ENCODE results near the gene TBC1D8. TPM values are rescaled to one million over a fixed set of nuclear protein-coding genes. Genes with fewer than 3 reads are reported as not detected.
A peak's percentile ranks its signal among the peaks of the same experiment; 100 is the strongest.

The TBC1D8 gene
- total and polyA plus RNA-seq, 2 donors (not counting 1 experiment from before 2014, with no cell fraction given), result 1.7 to 15.7 TPM

GRCh38 chr2:101089942-101090799 lies 61.0 kb downstream of the TBC1D8 start:
- ChIA-PET POLR2A (no interaction called here), CTCF (interaction anchor here (1.0 kb wide), 1 partner anchor 115 kb away, joined by 3 read pairs; no protein-coding TSS in a partner anchor)
- Histone ChIP-seq H4K20me1 (ENCODE audit: control insufficient read depth, insufficient read depth, low read length, poor library complexity, severe bottlenecking) (no peaks in the 10 kb centered on the region), H3K4me1 (ENCODE audit: control insufficient read depth in 2 of 2, insufficient read depth in 2 of 2, low read length in 2 of 2) (peaks cover 0 to 7% of the 10 kb centered on the region in 2 donors), H3K27me3 (replicated peaks in 1 of 4; ENCODE audit: control extremely low read depth in 1 of 4, control insufficient read depth in 3 of 4, insufficient read depth in 4 of 4, low read length in 3 of 4) (no peaks in the 10 kb centered on the region), H3K9me3 (ENCODE audit: control extremely low read depth in 1 of 3, control insufficient read depth in 2 of 3, insufficient read depth in 1 of 3, low read length in 2 of 3) (no peaks in the 10 kb centered on the region), H3K27ac (ENCODE audit: low read length in 2 of 2) (peak overlapping the region; percentile 5 to 43), H3K36me3 (replicated peaks in 1 of 2; ENCODE audit: control extremely low read depth in 1 of 2, control insufficient read depth in 1 of 2, extremely low read depth in 1 of 2, insufficient read depth in 2 of 2, low read length in 1 of 2) (no peaks in the 10 kb centered on the region), H2AFZ (ENCODE audit: insufficient read depth, low read depth, low read length, poor library complexity, severe bottlenecking) (no peak overlapping the region), H3K4me2 (replicated peaks; ENCODE audit: low read depth, low read length, poor library complexity, severe bottlenecking) (no peak overlapping the region), H3K4me3 (ENCODE audit: control extremely low read depth in 1 of 5, extremely low read depth in 1 of 5, insufficient read depth in 1 of 5, low read depth in 2 of 5, low read length in 4 of 5) (no peak overlapping the region), H3K9ac (ENCODE audit: low read length) (no peak overlapping the region), H3K79me2 (ENCODE audit: control insufficient read depth, insufficient read depth, low read length) (no peaks in the 10 kb centered on the region)
- Mint-ChIP-seq H3K27ac (peak overlapping the region; percentile 16), H3K4me3 (no peak overlapping the region), H3K4me1 (peaks cover 10% of the 10 kb centered on the region), H3K27me3 (peaks cover 22% of the 10 kb centered on the region), H3K9me3 (ENCODE audit: insufficient read depth) (no peaks in the 10 kb centered on the region)
- intact Hi-C loops (cut with micrococcal nuclease), result no loop called here
- TF ChIP-seq EZH2 (IDR thresholded peaks at IDR 0.05; ENCODE audit: borderline replicate concordance, insufficient read depth, low read depth, low read length, poor library complexity, severe bottlenecking) (no peak), CTCF (IDR thresholded peaks at IDR 0.05) (no peak)
- 74% methylated on average over 12 of the region's 12 CpGs for WGBS (ENCODE audit: insufficient coverage)
- DNase-seq, result peak; percentile 27
- peak; percentile 29 for ATAC-seq (ENCODE audit: low read depth)

GRCh38 chr2:101089419-101089818 lies 61.8 kb downstream of the TBC1D8 start:
- DNase-seq (peak; percentile 27), ATAC-seq (ENCODE audit: low read depth) (peak; percentile 68)
- Histone ChIP-seq H3K4me2 (replicated peaks; ENCODE audit: low read depth, low read length, poor library complexity, severe bottlenecking) (no peak overlapping the region), H3K36me3 (replicated peaks in 1 of 2; ENCODE audit: control extremely low read depth in 1 of 2, control insufficient read depth in 1 of 2, extremely low read depth in 1 of 2, insufficient read depth in 2 of 2, low read length in 1 of 2) (no peaks in the 10 kb centered on the region), H3K79me2 (ENCODE audit: control insufficient read depth, insufficient read depth, low read length) (no peaks in the 10 kb centered on the region), H4K20me1 (ENCODE audit: control insufficient read depth, insufficient read depth, low read length, poor library complexity, severe bottlenecking) (no peaks in the 10 kb centered on the region), H2AFZ (ENCODE audit: insufficient read depth, low read depth, low read length, poor library complexity, severe bottlenecking) (no peak overlapping the region), H3K27me3 (replicated peaks in 1 of 4; ENCODE audit: control extremely low read depth in 1 of 4, control insufficient read depth in 3 of 4, insufficient read depth in 4 of 4, low read length in 3 of 4) (no peaks in the 10 kb centered on the region), H3K4me1 (ENCODE audit: control insufficient read depth in 2 of 2, insufficient read depth in 2 of 2, low read length in 2 of 2) (peaks cover 0 to 7% of the 10 kb centered on the region in 2 donors), H3K9ac (ENCODE audit: low read length) (no peak overlapping the region), H3K9me3 (ENCODE audit: control extremely low read depth in 1 of 3, control insufficient read depth in 2 of 3, insufficient read depth in 1 of 3, low read length in 2 of 3) (no peaks in the 10 kb centered on the region), H3K4me3 (ENCODE audit: control extremely low read depth in 1 of 5, extremely low read depth in 1 of 5, insufficient read depth in 1 of 5, low read depth in 2 of 5, low read length in 4 of 5) (no peak overlapping the region), H3K27ac (ENCODE audit: low read length in 2 of 2) (peak overlapping the region in 1 of 2 donors; percentile 43)
- 73% methylated on average over 1 of the region's 1 CpG for WGBS (ENCODE audit: insufficient coverage)
- intact Hi-C loops (cut with micrococcal nuclease), result no loop called here
- H3K4me3 Mint-ChIP-seq, result peak overlapping the region; percentile 36
- peak overlapping the region; percentile 73 for H3K27ac Mint-ChIP-seq
- peaks cover 10% of the 10 kb centered on the region for H3K4me1 Mint-ChIP-seq
- TF ChIP-seq EZH2 (IDR thresholded peaks at IDR 0.05; ENCODE audit: borderline replicate concordance, insufficient read depth, low read depth, low read length, poor library complexity, severe bottlenecking) (no peak), CTCF (IDR thresholded peaks at IDR 0.05) (no peak)
- CTCF ChIA-PET, result interaction anchor here (1.0 kb wide), 1 partner anchor 116 kb away, joined by 3 read pairs; no protein-coding TSS in a partner anchor
- peaks cover 15% of the 10 kb centered on the region for H3K27me3 Mint-ChIP-seq
- POLR2A ChIA-PET, result no interaction called here
- no peaks in the 10 kb centered on the region for H3K9me3 Mint-ChIP-seq (ENCODE audit: insufficient read depth)

All from B cell (primary cell).